Activated CD4-positive, alpha-beta memory T cell treated with anti-CD3 and anti-CD28 coated beads for 36 hours (primary cell): ENCODE results near the gene TBC1D23. TPM values are rescaled to one million over a fixed set of nuclear protein-coding genes. Genes with fewer than 3 reads are reported as not detected.
"Not testable (repeated sequence)": the region's sequence is repeated elsewhere in the genome, so short reads cannot be mapped to it uniquely, and the experiment has no call there.

Experiments
- CTCF ChIA-PET: fragments of 350-600 bp; sonication (Branson Sonifier 250); formaldehyde crosslinking; loops from one replicate; lab custom pipeline; 2021; ENCODE audit warnings: antibody characterized with exemption, inconsistent platforms; lab: Charles Lee
- POLR2A ChIA-PET: fragments of 350-600 bp; sonication (Branson Sonifier 250); formaldehyde crosslinking; loops from one replicate; lab custom pipeline; 2021; ENCODE audit warnings: antibody characterized with exemption; lab: Charles Lee
- DNase-seq: peaks from one replicate; pipeline ENCODE4 v3.0.0-alpha.2; 2020
- H3K27ac Mint-ChIP-seq: one replicate; pipeline ENCODE4 v1.8.0; 2021; ENCODE audit warnings: mixed read lengths
- H3K27me3 Mint-ChIP-seq: one replicate; pipeline ENCODE4 v1.8.0; 2021; ENCODE audit warnings: mixed read lengths
- H3K36me3 Mint-ChIP-seq: one replicate; pipeline ENCODE4 v1.8.0; 2021; ENCODE audit warnings: mixed read lengths
- H3K4me1 Mint-ChIP-seq: one replicate; pipeline ENCODE4 v1.8.0; 2021; ENCODE audit warnings: low read depth, mixed read lengths
- H3K4me3 Mint-ChIP-seq: one replicate; pipeline ENCODE4 v1.8.0; 2021; ENCODE audit warnings: mild to moderate bottlenecking, mixed read lengths
- H3K9me3 Mint-ChIP-seq: one replicate; pipeline ENCODE4 v1.8.0; 2021; ENCODE audit warnings: mixed read lengths
- intact Hi-C: fragments of 100-400 bp; cut with micrococcal nuclease; formaldehyde crosslinking; loops from one replicate; pipeline ENCODE4 v1.15.1; 2023
- total RNA-seq, 2 experiments: library from RNA; stranded (reverse); gene quantifications; one replicate each; pipeline ENCODE4 v1.2.3, GENCODE V29; 2021

The TBC1D23 gene
- total RNA-seq, 2 experiments from 2014 or later = 17.8 to 22.7 TPM

GRCh38 chr3:100260081-100260684, 609 bp upstream of the TBC1D23 start:
- H3K4me1 Mint-ChIP-seq = peaks cover 51% of the 10 kb centered on the region
- CTCF ChIA-PET = interaction anchor here (1.0 to 2.9 kb wide), 7 partner anchors 9 to 428 kb away, joined by 3 to 12 read pairs (median 4); no protein-coding TSS in a partner anchor
- H3K9me3 Mint-ChIP-seq = no peaks in the 10 kb centered on the region
- intact Hi-C loops = loop anchor here (1.0 to 2.0 kb wide), 5 partner anchors 9 to 449 kb away; partner anchors contain the start of genes CMSS1, LNP1, NIT2 and TFG
- peak overlapping the region; percentile 92 for H3K4me3 Mint-ChIP-seq
- H3K27me3 Mint-ChIP-seq = no peaks in the 10 kb centered on the region
- H3K36me3 Mint-ChIP-seq = no peaks in the 10 kb centered on the region
- peak overlapping the region; percentile 85 for H3K27ac Mint-ChIP-seq
- POLR2A ChIA-PET = interaction anchor here (0.6 to 1.8 kb wide), 5 partner anchors 9 to 442 kb away, joined by 3 to 15 read pairs (median 3); partner anchors contain the start of genes LNP1, NIT2 and TOMM70
- no peak for DNase-seq

GRCh38 chr3:100261485-100261903, 702 bp downstream of the TBC1D23 start:
- DNase-seq = no peak
- intact Hi-C loops = loop anchor here (2.0 kb wide), 1 partner anchor 447 kb away; the partner anchor contains the start of gene TFG
- H3K9me3 Mint-ChIP-seq = no peaks in the 10 kb centered on the region
- H3K27ac Mint-ChIP-seq = peak overlapping the region; percentile 85
- no peaks in the 10 kb centered on the region for H3K36me3 Mint-ChIP-seq
- H3K27me3 Mint-ChIP-seq = no peaks in the 10 kb centered on the region
- H3K4me1 Mint-ChIP-seq = peaks cover 53% of the 10 kb centered on the region
- ChIA-PET POLR2A (interaction anchor here (1.4 to 1.8 kb wide), 2 partner anchors 8 to 139 kb away, joined by 6 to 15 read pairs; partner anchors contain the start of genes LNP1 and TOMM70), CTCF (interaction anchor here (1.3 to 2.9 kb wide), 3 partner anchors 8 to 430 kb away, joined by 3 to 12 read pairs (median 11); no protein-coding TSS in a partner anchor)
- peak overlapping the region; percentile 92 for H3K4me3 Mint-ChIP-seq

GRCh38 chr3:100262925-100263324, 2.1 kb downstream of the TBC1D23 start:
- intact Hi-C loops, H3K4me3 Mint-ChIP-seq, DNase-seq, POLR2A ChIA-PET, H3K36me3 Mint-ChIP-seq, H3K9me3 Mint-ChIP-seq, H3K27me3 Mint-ChIP-seq: not testable (repeated sequence)
- CTCF ChIA-PET = interaction anchor here (0.5 kb wide), 1 partner anchor 70 kb away, joined by 3 read pairs; no protein-coding TSS in a partner anchor
- Mint-ChIP-seq H3K4me1 (peaks cover 45% of the 10 kb centered on the region), H3K27ac (peak overlapping the region; percentile 13)

- Mint-ChIP-seq H3K4me3 (no peak overlapping the region), H3K27me3 (no peaks in the 10 kb centered on the region), H3K9me3 (no peaks in the 10 kb centered on the region), H3K27ac (no peak overlapping the region), H3K4me1 (peaks cover 47% of the 10 kb centered on the region), H3K36me3 (no peaks in the 10 kb centered on the region)
- POLR2A ChIA-PET = no interaction called here
- DNase-seq = no peak
- CTCF ChIA-PET = no interaction called here
- intact Hi-C loops = no loop called here
Measured at GRCh38 chr3:100263583-100263982, 2.8 kb downstream of the TBC1D23 start.

- no peak overlapping the region for H3K27ac Mint-ChIP-seq
- H3K4me3 Mint-ChIP-seq = no peak overlapping the region
Measured at GRCh38 chr3:100264242-100264641, 3.5 kb downstream of the TBC1D23 start.

GRCh38 chr3:100265016-100265415, 4.2 kb downstream of the TBC1D23 start:
- intact Hi-C loops = no loop called here
- CTCF ChIA-PET = no interaction called here
- H3K4me3 Mint-ChIP-seq = no peak overlapping the region
- H3K4me1 Mint-ChIP-seq = peaks cover 52% of the 10 kb centered on the region
- DNase-seq = no peak
- POLR2A ChIA-PET = no interaction called here
- no peaks in the 10 kb centered on the region for H3K36me3 Mint-ChIP-seq
- H3K27ac Mint-ChIP-seq = no peak overlapping the region
- no peaks in the 10 kb centered on the region for H3K27me3 Mint-ChIP-seq
- H3K9me3 Mint-ChIP-seq = no peaks in the 10 kb centered on the region

More at GRCh38 chr3:100264242-100264641, 3.5 kb downstream of the TBC1D23 start:
- intact Hi-C loops = no loop called here
- no peaks in the 10 kb centered on the region for H3K27me3 Mint-ChIP-seq
- CTCF ChIA-PET = no interaction called here
- peaks cover 51% of the 10 kb centered on the region for H3K4me1 Mint-ChIP-seq
- POLR2A ChIA-PET = no interaction called here
- H3K36me3 Mint-ChIP-seq = no peaks in the 10 kb centered on the region
- no peak for DNase-seq
- no peaks in the 10 kb centered on the region for H3K9me3 Mint-ChIP-seq

- H3K27ac Mint-ChIP-seq = no peak overlapping the region
- ChIA-PET CTCF (interaction anchor here (1.1 kb wide), 1 partner anchor 12 kb away, joined by 4 read pairs; no protein-coding TSS in a partner anchor), POLR2A (no interaction called here)
- no peak overlapping the region for H3K4me3 Mint-ChIP-seq
- H3K4me1 Mint-ChIP-seq = peaks cover 55% of the 10 kb centered on the region
- no peak for DNase-seq
- H3K27me3 Mint-ChIP-seq = no peaks in the 10 kb centered on the region
- H3K9me3 Mint-ChIP-seq = no peaks in the 10 kb centered on the region
- intact Hi-C loops = no loop called here
- H3K36me3 Mint-ChIP-seq = no peaks in the 10 kb centered on the region
Measured at GRCh38 chr3:100266531-100266930, 5.7 kb downstream of the TBC1D23 start.

- Mint-ChIP-seq H3K4me3 (no peak overlapping the region), H3K27ac (no peak overlapping the region), H3K9me3 (no peaks in the 10 kb centered on the region), H3K27me3 (no peaks in the 10 kb centered on the region), H3K36me3 (no peaks in the 10 kb centered on the region), H3K4me1 (peaks cover 52% of the 10 kb centered on the region)
- POLR2A ChIA-PET = no interaction called here
- CTCF ChIA-PET = no interaction called here
- DNase-seq = no peak
- intact Hi-C loops = no loop called here
Measured at GRCh38 chr3:100268156-100268555, 7.4 kb downstream of the TBC1D23 start.

GRCh38 chr3:100269001-100269400, 8.2 kb downstream of the TBC1D23 start:
- POLR2A ChIA-PET = interaction anchor here (1.2 to 1.9 kb wide), 2 partner anchors 8 to 221 kb away, joined by 5 to 15 read pairs; partner anchors contain the start of gene TBC1D23

GRCh38 chr3:100269410-100270214, 8.8 kb downstream of the TBC1D23 start:
- intact Hi-C loops = loop anchor here (1.0 kb wide), 1 partner anchor 9 kb away; the partner anchor contains the start of gene TBC1D23
- peak; percentile 30 for DNase-seq
- H3K36me3 Mint-ChIP-seq = no peaks in the 10 kb centered on the region
- no peaks in the 10 kb centered on the region for H3K27me3 Mint-ChIP-seq
- ChIA-PET CTCF (interaction anchor here (1.0 to 2.2 kb wide), 6 partner anchors 9 to 452 kb away, joined by 3 to 12 read pairs (median 4); partner anchors contain the start of genes CMSS1 and TBC1D23), POLR2A (interaction anchor here (1.2 to 1.9 kb wide), 4 partner anchors 9 to 402 kb away, joined by 3 to 15 read pairs (median 4); partner anchors contain the start of genes LNP1, TBC1D23 and TOMM70)
- H3K4me1 Mint-ChIP-seq = peaks cover 47% of the 10 kb centered on the region
- H3K27ac Mint-ChIP-seq = peak overlapping the region; percentile 13
- peak overlapping the region; percentile 4 for H3K4me3 Mint-ChIP-seq
- H3K9me3 Mint-ChIP-seq = no peaks in the 10 kb centered on the region

More at GRCh38 chr3:100269001-100269400, 8.2 kb downstream of the TBC1D23 start:
- no peak for DNase-seq
- Mint-ChIP-seq H3K4me1 (peaks cover 50% of the 10 kb centered on the region), H3K27me3 (no peaks in the 10 kb centered on the region), H3K4me3 (no peak overlapping the region), H3K27ac (no peak overlapping the region), H3K36me3 (no peaks in the 10 kb centered on the region), H3K9me3 (no peaks in the 10 kb centered on the region)
- intact Hi-C loops = loop anchor here (1.0 kb wide), 1 partner anchor 9 kb away; the partner anchor contains the start of gene TBC1D23
- CTCF ChIA-PET = interaction anchor here (1.2 to 2.2 kb wide), 3 partner anchors 8 to 437 kb away, joined by 4 to 12 read pairs (median 9); partner anchors contain the start of gene TBC1D23

- Mint-ChIP-seq H3K9me3 (no peaks in the 10 kb centered on the region), H3K27me3 (no peaks in the 10 kb centered on the region), H3K36me3 (no peaks in the 10 kb centered on the region), H3K4me1 (peaks cover 48% of the 10 kb centered on the region), H3K27ac (peak overlapping the region; percentile 13), H3K4me3 (peak overlapping the region; percentile 4)
- ChIA-PET POLR2A (interaction anchor here (1.2 to 1.9 kb wide), 4 partner anchors 9 to 403 kb away, joined by 3 to 15 read pairs (median 4); partner anchors contain the start of genes LNP1, TBC1D23 and TOMM70), CTCF (interaction anchor here (1.0 to 2.2 kb wide), 5 partner anchors 9 to 453 kb away, joined by 3 to 12 read pairs (median 5); partner anchors contain the start of genes CMSS1 and TBC1D23)
- no peak for DNase-seq
- intact Hi-C loops = no loop called here
Measured at GRCh38 chr3:100270215-100270583, 9.4 kb downstream of the TBC1D23 start.
